Stimulated activated naive CD8-positive, alpha-beta T cell treated with anti-CD3 and anti-CD28 coated beads, Interleukin-15, amount 100 ng/mL, for 72 hours (primary cell): ENCODE results near the gene TMEM100.

Source experiments
- ATAC-seq: fragments of 150-1000 bp; cut with Tn5 transposase; 2 replicates; pipeline ENCODE4 v1.10.0; 2021; ENCODE audit warnings: mild to moderate bottlenecking, moderate library complexity
- DNase-seq, 2 donors: peaks; one replicate each; pipeline ENCODE4 v3.0.0; 2021 to 2022
- H3K27ac Mint-ChIP-seq, 2 donors: one replicate each; pipeline ENCODE4 v1.8.0; 2022; ENCODE audit warnings: mild to moderate bottlenecking in 2 of 2, mixed read lengths in 2 of 2, moderate library complexity in 2 of 2
- H3K27me3 Mint-ChIP-seq: one replicate; pipeline ENCODE4 v1.8.0; 2022; ENCODE audit warnings: mixed read lengths
- H3K4me1 Mint-ChIP-seq: one replicate; pipeline ENCODE4 v1.8.0; 2022; ENCODE audit warnings: mild to moderate bottlenecking, mixed read lengths
- H3K4me3 Mint-ChIP-seq, 2 donors: one replicate each; pipeline ENCODE4 v1.8.0; 2022; ENCODE audit warnings: mild to moderate bottlenecking in 2 of 2, mixed read lengths in 2 of 2, moderate library complexity in 1 of 2
- H3K9me3 Mint-ChIP-seq, 2 donors: one replicate each; pipeline ENCODE4 v1.8.0; 2022; ENCODE audit warnings: mixed read lengths in 2 of 2

The TMEM100 gene

DNA sequence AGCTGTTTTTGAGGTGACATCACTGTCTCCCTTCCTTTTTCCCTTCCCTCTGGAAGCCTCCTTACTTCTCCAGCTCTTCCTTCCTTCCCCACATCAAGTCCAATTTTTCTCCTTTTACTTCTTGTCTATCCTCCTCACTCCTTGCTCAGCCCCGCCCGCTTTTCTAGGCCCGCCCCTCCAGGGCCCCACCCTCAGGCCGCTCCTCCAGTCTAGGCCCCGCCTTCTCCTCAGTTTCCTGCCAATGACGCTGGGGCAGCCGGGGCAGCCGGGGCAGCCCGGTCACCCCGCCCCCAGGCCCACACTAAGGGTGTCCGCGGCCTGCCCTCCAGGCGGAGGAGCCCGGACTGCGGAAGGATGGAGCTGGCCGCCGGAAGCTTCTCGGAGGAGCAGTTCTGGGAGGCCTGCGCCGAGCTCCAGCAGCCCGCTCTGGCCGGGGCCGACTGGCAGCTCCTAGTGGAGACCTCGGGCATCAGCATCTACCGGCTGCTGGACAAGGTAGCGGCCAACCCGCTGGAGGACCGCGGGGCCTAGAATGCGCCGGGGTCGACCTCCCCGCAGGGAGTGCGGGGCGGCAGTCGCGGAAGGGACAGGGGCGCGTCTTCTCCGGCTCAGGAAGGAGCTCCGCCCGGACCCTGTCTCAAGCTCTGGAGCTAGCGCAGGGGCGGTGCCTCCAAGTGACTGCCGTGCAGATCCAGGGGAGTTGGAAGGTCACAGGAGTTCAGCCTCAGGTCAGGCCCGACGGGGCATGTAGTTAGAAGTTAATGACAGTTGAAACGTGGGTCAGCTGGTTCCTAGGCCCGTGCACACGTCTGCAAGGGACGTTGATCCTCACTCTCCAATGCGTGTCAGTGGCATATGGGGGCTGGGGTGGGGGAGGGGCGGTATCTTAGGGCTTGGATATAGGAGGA lies 28.3 kb upstream of the TMEM100 start, which contains the start of gene PCTP:
PCTP (plus strand) TSS at position 302 of the 908 bp plus-strand sequence; CDS start at position 355, 53 bp downstream.
- H3K27me3 Mint-ChIP-seq: peaks cover 24% of the 10 kb centered on the region
- H3K4me3 Mint-ChIP-seq: peak within 1 kb of the TSS; percentile 81 to 88
- ATAC-seq: peak; percentile 97
- peak within 1 kb of the TSS; percentile 78 for H3K27ac Mint-ChIP-seq
- no peaks in the 10 kb centered on the region for H3K9me3 Mint-ChIP-seq
- peak; percentile 85 to 88 for DNase-seq
- H3K4me1 Mint-ChIP-seq: peaks cover 15% of the 10 kb centered on the region

DNA sequence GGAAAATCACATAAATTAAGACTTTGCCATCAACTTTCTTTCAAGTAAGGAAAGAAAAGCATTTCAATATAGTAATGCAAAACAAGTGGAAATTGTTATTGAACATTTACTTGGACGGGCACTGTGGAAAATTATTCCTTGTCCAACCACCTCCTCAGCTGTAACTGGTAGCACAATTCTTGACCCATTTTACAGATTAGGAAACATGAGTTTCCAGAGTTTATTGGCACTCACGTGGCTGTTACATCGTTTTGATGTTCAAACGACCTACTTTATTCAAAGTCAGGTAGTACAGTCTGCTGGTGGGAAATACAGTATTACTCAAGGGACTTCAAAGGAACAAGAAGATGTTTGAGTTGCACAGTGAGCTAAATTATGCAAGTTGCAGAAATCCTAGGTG lies 27.3 kb upstream of the TMEM100 start:
- no peaks in the 10 kb centered on the region for H3K9me3 Mint-ChIP-seq
- H3K27ac Mint-ChIP-seq: no peak overlapping the region
- DNase-seq: no peak
- H3K4me3 Mint-ChIP-seq: peak overlapping the region in 1 of 2 donors; percentile 88
- H3K4me1 Mint-ChIP-seq: peaks cover 15% of the 10 kb centered on the region
- H3K27me3 Mint-ChIP-seq: peaks cover 34% of the 10 kb centered on the region
- ATAC-seq: no peak

DNA sequence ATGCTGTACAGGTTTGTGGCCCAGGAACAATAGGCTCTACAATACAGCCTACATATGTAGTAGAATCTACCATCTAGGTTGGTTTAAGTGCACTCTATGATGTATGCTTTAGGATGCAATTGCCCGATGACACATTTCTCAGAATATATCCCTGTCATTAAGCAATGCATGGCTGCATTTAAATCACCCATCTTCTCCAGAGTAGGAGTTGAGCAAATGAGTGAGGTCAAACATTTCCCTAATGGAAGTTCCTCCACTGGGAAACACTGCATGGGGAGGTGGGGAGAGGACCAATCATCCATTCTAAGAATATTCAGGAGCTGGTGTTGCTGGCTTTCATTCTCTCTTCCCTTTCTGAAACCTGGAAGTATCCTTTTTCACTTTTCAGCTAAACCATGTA lies 26.2 kb upstream of the TMEM100 start:
- H3K9me3 Mint-ChIP-seq: no peaks in the 10 kb centered on the region
- H3K4me1 Mint-ChIP-seq: peaks cover 15% of the 10 kb centered on the region
- ATAC-seq: no peak
- H3K27me3 Mint-ChIP-seq: peaks cover 36% of the 10 kb centered on the region
- H3K27ac Mint-ChIP-seq: no peak overlapping the region
- no peak overlapping the region for H3K4me3 Mint-ChIP-seq
- DNase-seq: no peak

DNA sequence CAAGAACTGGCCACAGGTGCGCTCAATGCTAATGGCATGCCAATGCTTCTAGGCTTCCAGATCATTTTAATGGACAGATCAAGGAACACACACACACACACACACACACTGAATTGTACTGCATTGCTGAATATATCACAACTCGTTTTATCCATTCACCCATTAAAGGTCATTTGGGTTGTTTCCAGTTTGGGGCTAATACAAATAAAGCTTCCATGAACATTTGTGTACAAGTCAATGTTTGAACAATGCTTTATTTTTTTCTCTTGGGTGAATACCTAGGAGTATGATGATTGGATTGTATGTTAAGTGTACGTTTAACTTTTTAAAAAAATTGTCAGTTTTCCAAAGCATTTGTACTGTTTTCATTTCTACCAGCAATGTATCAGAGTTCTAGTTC lies 24.5 kb upstream of the TMEM100 start:
- Mint-ChIP-seq H3K27ac (no peak overlapping the region), H3K4me3 (no peak overlapping the region), H3K4me1 (peaks cover 15% of the 10 kb centered on the region), H3K9me3 (no peaks in the 10 kb centered on the region), H3K27me3 (peaks cover 36% of the 10 kb centered on the region)
- no peak for ATAC-seq
- no peak for DNase-seq

DNA sequence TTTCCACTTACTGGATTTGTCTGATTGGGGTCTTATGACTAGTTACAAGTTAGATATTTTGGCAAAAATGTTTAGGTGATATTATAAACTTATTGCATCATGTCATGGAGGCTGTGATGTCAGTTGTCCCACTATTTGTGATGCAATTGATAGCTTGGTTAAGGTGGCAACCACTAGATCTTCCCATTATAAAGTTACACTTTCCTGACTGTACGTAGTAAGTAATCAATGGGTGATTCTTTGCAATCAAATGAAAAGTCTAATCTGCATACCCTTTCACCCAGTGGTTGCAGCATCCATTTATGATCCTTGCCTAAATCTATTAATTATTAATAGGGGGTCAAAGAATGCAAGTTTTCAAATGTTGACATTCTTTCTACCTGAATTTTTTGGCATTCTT lies 23.8 kb upstream of the TMEM100 start:
- H3K4me1 Mint-ChIP-seq: peaks cover 8% of the 10 kb centered on the region
- H3K9me3 Mint-ChIP-seq: no peaks in the 10 kb centered on the region
- no peak overlapping the region for H3K4me3 Mint-ChIP-seq
- no peak overlapping the region for H3K27ac Mint-ChIP-seq
- H3K27me3 Mint-ChIP-seq: peaks cover 36% of the 10 kb centered on the region
- ATAC-seq: no peak
- no peak for DNase-seq

DNA sequence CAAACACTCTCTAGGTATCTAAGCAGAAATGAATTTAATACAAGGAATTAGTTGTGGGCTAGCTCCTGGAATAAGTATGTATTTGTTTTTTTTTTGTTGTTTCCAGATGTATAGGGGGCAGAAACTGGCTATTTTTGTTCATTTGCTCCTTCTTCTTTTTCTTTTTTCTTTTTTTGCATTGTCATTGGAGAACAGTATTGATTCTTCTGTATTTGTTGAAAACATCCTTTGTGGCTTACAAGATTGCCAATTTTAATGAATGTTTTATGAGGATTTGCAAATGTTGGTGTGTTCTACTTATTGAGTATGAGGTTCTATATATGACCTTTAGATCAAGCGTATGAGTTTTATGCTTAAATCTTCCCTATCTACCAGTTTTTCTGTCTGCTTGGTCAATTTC lies 22.6 kb upstream of the TMEM100 start:
- Mint-ChIP-seq H3K4me3 (no peak overlapping the region), H3K4me1 (no peaks in the 10 kb centered on the region), H3K9me3 (no peaks in the 10 kb centered on the region), H3K27me3 (peaks cover 36% of the 10 kb centered on the region), H3K27ac (no peak overlapping the region)
- no peak for ATAC-seq
- no peak for DNase-seq

DNA sequence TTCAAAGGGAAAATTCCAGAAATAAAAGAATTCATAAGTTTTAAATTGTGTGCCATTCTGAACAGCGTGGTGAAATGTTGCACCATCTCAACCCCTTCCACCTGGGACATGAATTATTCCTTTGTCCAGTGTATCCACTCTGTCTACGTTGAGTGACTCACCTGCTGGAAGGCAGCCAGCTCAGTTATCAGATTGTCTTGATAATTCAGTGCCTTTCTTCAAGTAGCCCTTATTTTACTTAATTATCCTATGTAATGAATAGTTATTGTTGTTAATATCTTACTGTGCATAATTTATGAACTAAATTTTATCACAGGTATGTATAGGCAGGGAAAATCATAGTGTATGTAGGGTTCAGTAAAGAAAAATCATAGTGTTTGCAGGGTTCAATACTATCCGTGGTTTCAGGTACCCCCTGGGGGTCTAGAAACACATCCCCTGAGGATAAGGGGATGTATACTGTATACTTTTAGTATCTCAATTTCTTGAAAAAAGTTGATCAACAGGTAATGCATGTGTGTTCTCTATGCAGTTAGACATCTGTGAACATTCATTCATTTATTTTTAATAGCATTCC lies 20.5 kb upstream of the TMEM100 start:
- no peaks in the 10 kb centered on the region for H3K9me3 Mint-ChIP-seq
- no peak overlapping the region for H3K4me3 Mint-ChIP-seq
- ATAC-seq: no peak
- H3K4me1 Mint-ChIP-seq: no peaks in the 10 kb centered on the region
- H3K27me3 Mint-ChIP-seq: peaks cover 35% of the 10 kb centered on the region
- H3K27ac Mint-ChIP-seq: no peak overlapping the region
- no peak for DNase-seq

DNA sequence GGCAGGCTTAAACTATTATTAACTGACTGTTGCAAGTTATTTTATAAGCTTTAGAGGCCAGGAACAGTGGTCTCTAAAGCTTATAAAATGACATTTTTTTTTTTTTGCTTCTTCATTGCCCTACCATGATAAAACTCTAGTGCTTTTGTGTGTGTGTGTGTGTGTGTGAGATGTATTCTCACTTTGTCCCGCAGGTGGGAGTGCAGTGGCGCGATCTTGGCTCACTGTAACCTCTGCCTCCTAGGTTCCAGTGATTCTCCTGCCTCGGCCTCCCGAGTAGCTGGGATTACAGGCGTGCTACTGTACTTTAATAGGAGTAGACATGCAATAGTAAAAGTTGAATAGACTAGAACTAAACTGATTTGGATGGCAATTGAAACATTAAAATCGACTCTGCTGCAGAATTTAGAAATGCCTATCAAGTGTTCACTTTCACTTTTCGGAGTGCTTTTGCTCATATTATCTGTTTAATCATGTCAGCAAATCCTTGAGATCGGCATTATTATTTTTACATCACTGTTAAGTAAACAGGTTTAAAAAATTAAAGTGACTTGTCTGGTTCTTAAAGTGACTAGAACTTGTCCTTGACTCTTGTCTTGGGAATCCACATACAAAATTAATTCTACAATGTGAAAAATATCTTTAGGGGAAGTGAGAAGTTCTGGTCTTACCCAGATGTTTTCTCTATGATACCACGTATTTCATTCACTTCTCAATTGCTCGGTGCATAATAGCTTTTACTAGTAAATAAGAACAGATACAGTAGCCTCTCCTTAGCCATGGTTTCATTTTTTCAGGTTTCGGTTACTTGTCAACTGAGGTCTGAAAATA lies 19.8 kb upstream of the TMEM100 start:
- no peak for ATAC-seq
- H3K9me3 Mint-ChIP-seq: no peaks in the 10 kb centered on the region
- peaks cover 33% of the 10 kb centered on the region for H3K27me3 Mint-ChIP-seq
- DNase-seq: no peak
- no peak overlapping the region for H3K4me3 Mint-ChIP-seq
- H3K4me1 Mint-ChIP-seq: no peaks in the 10 kb centered on the region
- no peak overlapping the region for H3K27ac Mint-ChIP-seq

DNA sequence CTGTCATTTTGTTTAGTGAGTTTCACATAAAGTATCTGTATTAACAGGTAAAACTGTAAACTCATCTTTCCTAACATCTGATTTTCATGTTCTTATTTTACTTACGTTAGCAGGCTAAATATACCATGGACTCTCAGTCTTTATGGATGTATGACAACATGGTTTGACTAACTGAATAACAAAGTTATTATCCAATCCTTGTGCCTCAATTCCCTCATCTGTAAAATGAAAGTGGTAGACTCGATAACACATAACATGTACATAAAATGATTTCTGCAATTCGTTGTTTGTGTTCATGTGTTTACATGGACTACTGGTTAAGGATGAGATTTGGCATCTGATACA lies 18.7 kb upstream of the TMEM100 start:
- Mint-ChIP-seq H3K27me3 (peaks cover 23% of the 10 kb centered on the region), H3K4me3 (no peak overlapping the region), H3K4me1 (no peaks in the 10 kb centered on the region), H3K27ac (no peak overlapping the region), H3K9me3 (no peaks in the 10 kb centered on the region)
- no peak for ATAC-seq
- DNase-seq: no peak

DNA sequence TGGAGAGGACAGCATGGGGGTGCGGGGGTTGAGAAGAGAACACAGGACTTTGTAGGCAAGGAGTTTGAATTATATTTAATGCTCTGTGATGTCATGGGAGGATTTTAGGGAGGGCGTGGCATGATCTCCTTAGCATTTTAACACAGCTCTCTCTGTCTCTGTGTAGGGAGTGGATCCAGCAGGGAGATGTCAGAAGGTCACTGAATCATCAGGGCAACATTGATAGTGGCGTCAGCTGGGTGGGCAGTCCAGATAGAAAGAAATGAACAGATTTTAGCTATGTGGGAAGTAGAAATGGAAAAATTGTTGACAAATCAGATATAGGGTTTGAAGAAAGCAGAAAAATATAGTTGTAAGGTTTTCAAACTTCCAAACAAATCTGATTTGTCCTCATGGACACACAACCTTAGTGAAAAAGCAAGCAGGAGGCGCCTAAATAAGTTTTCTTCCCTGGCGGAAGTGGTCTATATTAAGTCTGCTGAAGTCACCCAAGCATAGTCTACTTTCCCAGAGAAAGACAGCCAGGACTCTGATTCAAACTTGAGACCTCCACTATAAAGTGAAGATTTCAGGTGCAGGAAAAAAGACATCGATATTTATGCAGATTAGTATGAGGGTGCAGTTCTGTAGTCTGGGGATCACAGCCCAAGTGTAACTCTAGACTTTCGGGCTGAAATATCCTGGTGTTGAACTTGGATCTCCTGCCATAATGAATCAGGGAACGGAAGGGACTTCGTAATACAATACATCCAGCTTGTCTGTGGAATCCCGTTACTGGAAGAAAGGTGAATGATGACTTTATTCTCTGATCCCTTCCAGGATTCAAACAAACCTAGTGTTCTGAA lies 18.1 kb upstream of the TMEM100 start:
- no peak for ATAC-seq

DNA sequence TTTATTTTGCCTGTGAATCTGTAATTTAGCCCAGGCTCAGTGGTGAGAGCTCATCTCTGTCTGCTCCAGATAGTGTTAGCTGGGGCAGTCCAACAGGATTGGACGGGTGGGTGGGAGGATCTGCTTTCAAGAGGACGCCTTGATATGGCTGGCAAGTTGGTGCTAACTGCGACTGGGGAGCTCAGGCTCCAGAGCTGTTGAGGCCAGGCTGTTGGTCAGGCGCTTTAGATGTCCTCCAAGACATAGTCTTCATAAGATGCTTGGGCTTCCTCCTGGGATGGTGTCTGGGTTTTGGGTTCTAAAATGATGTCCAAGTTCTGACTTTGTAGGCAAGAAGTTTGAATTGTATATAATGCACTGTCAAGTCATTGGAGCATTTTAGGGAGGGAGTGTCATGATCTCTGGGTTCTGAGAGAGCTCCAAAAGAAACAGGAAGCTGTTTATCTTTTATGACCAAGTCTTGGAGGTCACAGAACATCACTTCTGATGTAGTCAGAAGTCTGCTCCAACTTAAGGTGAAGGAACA lies 15.4 kb upstream of the TMEM100 start:
- Mint-ChIP-seq H3K9me3 (no peaks in the 10 kb centered on the region), H3K4me3 (no peak overlapping the region), H3K4me1 (peaks cover 30% of the 10 kb centered on the region), H3K27ac (no peak overlapping the region), H3K27me3 (peaks cover 10% of the 10 kb centered on the region)
- ATAC-seq (no peak), DNase-seq (no peak)

More for the DNA sequence above, 18.1 kb upstream of the TMEM100 start:
- no peak for DNase-seq
- Mint-ChIP-seq H3K4me1 (peaks cover 3% of the 10 kb centered on the region), H3K9me3 (no peaks in the 10 kb centered on the region), H3K27ac (no peak overlapping the region), H3K4me3 (no peak overlapping the region), H3K27me3 (peaks cover 17% of the 10 kb centered on the region)

DNA sequence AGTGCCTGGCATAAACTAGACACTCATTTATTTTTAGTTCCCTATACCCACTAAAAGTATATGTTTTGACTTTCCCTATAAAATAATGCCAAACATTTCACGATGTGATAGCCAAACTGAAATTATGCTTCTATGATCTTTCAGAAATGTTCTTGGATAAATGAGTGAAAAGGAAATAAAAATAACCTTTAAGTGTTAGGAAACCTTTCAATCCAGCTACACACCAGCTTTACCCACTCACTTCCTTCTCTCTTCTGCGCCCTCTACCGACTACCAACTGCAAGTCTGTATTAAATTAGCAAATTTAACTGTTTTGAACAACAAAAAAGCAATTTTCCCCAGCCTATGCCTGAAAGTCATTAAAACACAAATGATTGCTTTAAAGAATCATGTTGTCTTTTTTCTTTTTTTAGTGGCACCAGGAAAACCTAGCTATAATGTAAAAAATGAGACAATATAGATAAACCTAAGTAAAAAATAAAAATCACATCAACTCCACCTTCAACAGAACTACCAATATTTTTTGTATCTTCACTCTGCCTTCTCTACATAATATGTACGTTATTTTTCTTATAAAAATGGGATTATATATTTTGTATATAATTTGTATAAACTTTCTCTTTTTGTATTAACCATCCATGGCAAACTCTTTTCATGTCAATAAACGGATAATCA lies 13.2 kb upstream of the TMEM100 start:
- no peak for ATAC-seq
- Mint-ChIP-seq H3K27ac (no peak overlapping the region), H3K9me3 (no peaks in the 10 kb centered on the region), H3K27me3 (peaks cover 26% of the 10 kb centered on the region), H3K4me1 (peaks cover 42% of the 10 kb centered on the region), H3K4me3 (no peak overlapping the region)
- peak; percentile 11 to 23 for DNase-seq

DNA sequence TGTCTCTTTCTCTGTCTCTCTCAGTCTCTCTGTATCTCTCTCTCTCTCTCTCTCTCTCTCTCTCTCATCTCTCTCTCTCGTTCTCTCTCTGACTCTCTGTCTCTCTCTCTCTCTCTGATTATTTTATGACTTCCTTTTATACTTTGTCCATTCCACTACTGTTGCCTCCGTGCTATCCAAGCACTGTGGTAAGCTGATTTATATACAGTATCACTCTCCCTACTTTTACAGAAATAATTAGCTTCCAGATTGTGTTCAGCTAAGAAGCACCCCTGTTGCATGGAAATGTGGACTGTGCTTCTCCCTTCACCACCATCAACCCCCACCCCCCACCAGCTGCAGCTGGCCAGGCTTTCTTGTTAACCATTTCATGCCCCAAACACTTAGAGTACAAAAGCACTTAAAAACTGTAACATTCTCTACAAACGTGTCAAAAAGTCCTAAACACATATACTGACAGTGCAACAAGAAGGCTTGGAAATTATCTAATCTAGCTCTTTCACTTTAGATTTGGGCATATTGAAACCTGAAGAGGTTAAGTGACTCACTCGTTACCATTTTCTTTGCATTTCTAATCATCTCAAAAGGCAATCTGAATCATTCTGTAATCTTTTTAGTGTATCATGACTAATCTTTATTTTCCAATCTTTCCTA lies 11.6 kb upstream of the TMEM100 start:
- peaks cover 42% of the 10 kb centered on the region for H3K4me1 Mint-ChIP-seq

More for the DNA sequence above, 11.6 kb upstream of the TMEM100 start:
- DNase-seq (no peak), ATAC-seq (peak; percentile 96)
- H3K4me3 Mint-ChIP-seq: peak overlapping the region; percentile 68
- peaks cover 26% of the 10 kb centered on the region for H3K27me3 Mint-ChIP-seq
- H3K27ac Mint-ChIP-seq: peak overlapping the region in 1 of 2 donors; percentile 2
- no peaks in the 10 kb centered on the region for H3K9me3 Mint-ChIP-seq
